ENCODE results near the gene ANKRD45. TPM values are rescaled to one million over a fixed set of nuclear protein-coding genes. Genes with fewer than 3 reads are reported as not detected.
"Not testable (repeated sequence)": the region's sequence is repeated elsewhere in the genome, so short reads cannot be mapped to it uniquely, and the experiment has no call there.

Gene ANKRD45
- total and polyA plus RNA-seq, 5 experiments from 2014 or later, result not detected

DNA sequence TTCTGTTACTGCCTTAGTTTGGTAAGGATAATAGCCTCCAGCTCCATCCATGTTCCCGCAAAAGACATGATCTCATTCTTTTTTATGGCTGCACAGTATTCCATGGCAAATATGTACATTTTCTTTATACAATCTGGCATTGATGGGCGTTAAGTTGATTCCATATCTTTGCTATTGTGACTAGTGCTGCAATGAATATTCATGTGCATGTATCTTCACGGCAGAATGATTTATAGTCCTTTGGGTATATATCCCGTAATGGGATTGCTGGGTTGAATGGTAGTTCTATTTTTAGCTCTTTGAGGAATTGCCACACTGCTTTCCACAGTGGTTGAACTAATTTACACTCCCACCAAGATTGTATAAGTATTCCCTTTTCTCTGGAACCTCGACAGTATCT, 78.5 kb downstream of the ANKRD45 start:
- H3K9me3 Mint-ChIP-seq, H3K4me1 Mint-ChIP-seq, ATAC-seq, DNase-seq, POLR2A ChIA-PET, H3K27me3 Mint-ChIP-seq, H3K4me3 Mint-ChIP-seq, H3K27ac Mint-ChIP-seq, H3K36me3 Mint-ChIP-seq: not testable (repeated sequence)

DNA sequence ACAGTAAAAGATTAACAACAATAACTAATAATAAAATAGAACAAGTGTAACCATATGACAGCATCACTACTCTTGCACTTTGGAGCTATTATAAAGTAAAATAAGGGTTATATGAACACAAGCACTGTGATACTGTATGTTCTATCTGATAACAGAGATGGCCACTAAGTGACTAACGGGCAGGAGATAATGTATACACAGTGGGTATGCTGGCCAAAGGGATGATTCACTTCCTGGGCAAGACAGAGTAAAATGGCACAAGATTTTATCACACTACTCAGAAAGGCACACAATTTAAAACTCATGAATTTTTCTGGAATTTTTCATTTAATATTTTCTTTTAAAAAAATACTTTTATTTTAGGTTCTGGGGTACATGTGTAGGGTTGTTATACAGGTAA, 79.1 kb downstream of the ANKRD45 start:
- POLR2A ChIA-PET, result no interaction called here
- ATAC-seq, result no peak

DNA sequence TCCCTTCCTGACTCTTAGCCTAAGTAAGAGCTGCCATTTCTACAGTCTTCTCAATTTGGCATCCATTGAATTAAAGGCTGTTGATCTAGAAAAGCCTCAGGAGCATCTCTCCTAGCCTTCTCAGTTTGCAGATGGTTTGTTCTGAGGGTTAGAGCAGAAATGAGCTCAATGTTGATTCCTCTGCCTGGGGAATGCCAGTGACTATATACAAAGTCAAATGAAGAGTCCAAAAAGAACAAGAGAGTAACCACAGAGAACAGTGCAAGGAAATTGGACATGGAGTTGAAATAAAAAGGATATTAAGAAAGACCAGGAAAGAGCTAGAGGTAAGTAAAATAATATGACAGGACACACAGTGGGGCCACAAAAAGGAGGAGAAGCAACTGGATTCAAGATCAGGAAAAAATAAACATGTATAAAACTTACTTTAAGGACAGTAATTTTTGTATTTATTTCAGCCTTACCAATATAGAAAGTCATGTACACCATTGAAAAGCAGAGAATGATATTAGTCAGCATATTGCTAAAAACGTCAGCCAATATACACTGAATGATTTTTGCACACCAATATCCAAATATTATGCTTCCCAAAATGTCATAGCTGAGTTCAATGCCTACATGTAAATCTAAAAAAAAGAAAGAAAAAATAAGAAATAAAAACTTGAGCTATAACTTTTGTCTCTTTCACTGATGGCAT, 88.1 kb downstream of the ANKRD45 start:
- H3K27ac Mint-ChIP-seq, result peak overlapping the region in 1 of 10 donors; percentile 17
- peaks cover 0 to 4% (median 0%) of the 10 kb centered on the region in 5 donors for H3K27me3 Mint-ChIP-seq
- H3K9me3 Mint-ChIP-seq, result no peaks in the 10 kb centered on the region
- no peak for DNase-seq
- POLR2A ChIA-PET, result no interaction called here
- H3K36me3 Mint-ChIP-seq, result no peaks in the 10 kb centered on the region
- H3K4me3 Mint-ChIP-seq, result no peak overlapping the region
- H3K4me1 Mint-ChIP-seq, result peaks cover 0 to 16% (median 0%) of the 10 kb centered on the region in 4 donors
- ATAC-seq, result no peak

More for the DNA sequence above, 79.1 kb downstream of the ANKRD45 start:
- Mint-ChIP-seq H3K27ac (no peak overlapping the region), H3K4me1 (no peaks in the 10 kb centered on the region), H3K9me3 (peaks cover 0 to 3% (median 0%) of the 10 kb centered on the region in 9 donors), H3K4me3 (no peak overlapping the region), H3K27me3 (peaks cover 0 to 4% (median 2%) of the 10 kb centered on the region in 5 donors), H3K36me3 (no peaks in the 10 kb centered on the region)
- no peak for DNase-seq

DNA sequence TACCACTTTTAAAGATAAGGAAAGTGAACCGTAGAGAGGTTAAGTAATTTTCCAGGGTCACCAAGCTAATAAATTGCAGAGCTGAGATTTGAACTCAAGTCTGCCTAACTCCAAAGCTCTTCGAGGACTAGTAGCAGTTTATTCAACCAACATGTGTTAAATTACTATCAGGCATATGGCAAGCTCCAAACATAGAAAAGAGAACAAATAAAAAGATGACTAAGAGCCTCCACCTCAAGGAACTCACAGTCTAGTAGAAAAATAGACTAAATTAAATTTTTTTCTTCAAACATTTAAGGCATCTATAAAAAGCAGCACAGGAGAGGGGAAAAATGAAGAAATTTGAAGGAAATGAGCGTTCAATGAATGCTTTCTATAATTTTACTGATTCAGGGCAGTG, 89.0 kb downstream of the ANKRD45 start:
- POLR2A ChIA-PET, result no interaction called here
- H3K27ac Mint-ChIP-seq, result no peak overlapping the region
- H3K4me3 Mint-ChIP-seq, result no peak overlapping the region
- no peaks in the 10 kb centered on the region for H3K9me3 Mint-ChIP-seq
- ATAC-seq (no peak), DNase-seq (no peak)
- H3K4me1 Mint-ChIP-seq, result peaks cover 0 to 16% (median 0%) of the 10 kb centered on the region in 4 donors
- no peaks in the 10 kb centered on the region for H3K36me3 Mint-ChIP-seq
- peaks cover 0 to 4% (median 0%) of the 10 kb centered on the region in 5 donors for H3K27me3 Mint-ChIP-seq

DNA sequence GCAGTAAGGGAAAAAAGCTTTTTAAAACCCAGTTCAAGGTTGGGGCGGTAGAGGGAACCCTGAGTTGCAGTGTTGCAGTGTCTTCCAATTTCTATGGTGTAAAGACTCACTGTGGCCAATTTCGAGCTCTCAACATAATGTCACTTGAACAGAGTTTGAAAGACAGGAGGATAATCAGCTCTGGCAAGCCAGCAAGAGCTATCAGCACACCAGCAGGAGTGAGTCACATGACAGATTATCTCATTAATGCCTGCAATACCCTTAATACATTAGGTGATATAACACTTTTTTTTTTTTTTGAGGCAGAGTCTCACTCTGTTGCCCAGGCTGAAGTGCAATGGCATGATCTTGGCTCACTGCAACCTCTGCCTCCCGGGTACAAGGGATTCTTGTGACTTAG, 89.6 kb downstream of the ANKRD45 start:
- no peak overlapping the region for H3K4me3 Mint-ChIP-seq
- DNase-seq (no peak), ATAC-seq (no peak)
- POLR2A ChIA-PET, result no interaction called here
- peaks cover 0 to 4% (median 0%) of the 10 kb centered on the region in 5 donors for H3K27me3 Mint-ChIP-seq
- H3K4me1 Mint-ChIP-seq, result peaks cover 0 to 16% (median 0%) of the 10 kb centered on the region in 4 donors
- H3K27ac Mint-ChIP-seq, result no peak overlapping the region
- no peaks in the 10 kb centered on the region for H3K9me3 Mint-ChIP-seq
- H3K36me3 Mint-ChIP-seq, result no peaks in the 10 kb centered on the region

DNA sequence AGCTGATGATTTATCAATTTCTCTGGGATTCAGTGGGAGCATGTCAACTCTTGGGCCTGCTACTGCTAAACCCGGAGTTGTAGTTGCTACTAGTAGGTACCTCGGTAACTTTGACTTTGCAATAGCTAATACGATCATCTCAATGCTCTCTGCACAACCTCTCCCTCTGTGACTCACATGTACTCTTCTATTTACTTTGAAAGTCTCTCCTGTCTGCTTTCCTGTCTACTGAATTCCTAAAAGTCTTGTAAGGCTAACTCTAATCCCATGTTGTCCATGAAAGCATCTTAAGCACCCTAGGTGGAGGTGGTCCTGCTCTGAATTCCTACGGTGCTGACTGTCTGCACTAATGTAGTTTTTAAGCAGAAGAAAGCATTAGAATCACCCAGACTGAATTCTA, 96.1 kb downstream of the ANKRD45 start:
- peaks cover 0 to 22% (median 6%) of the 10 kb centered on the region in 4 donors for H3K4me1 Mint-ChIP-seq
- ATAC-seq (no peak), DNase-seq (no peak)
- H3K27me3 Mint-ChIP-seq, result peaks cover 0 to 7% (median 0%) of the 10 kb centered on the region in 5 donors
- H3K4me3 Mint-ChIP-seq, result no peak overlapping the region
- H3K27ac Mint-ChIP-seq, result no peak overlapping the region
- H3K9me3 Mint-ChIP-seq, result peaks cover 0 to 2% (median 0%) of the 10 kb centered on the region in 9 donors
- H3K36me3 Mint-ChIP-seq, result peaks cover 0 to 2% (median under 1%) of the 10 kb centered on the region in 3 donors
- POLR2A ChIA-PET, result no interaction called here

DNA sequence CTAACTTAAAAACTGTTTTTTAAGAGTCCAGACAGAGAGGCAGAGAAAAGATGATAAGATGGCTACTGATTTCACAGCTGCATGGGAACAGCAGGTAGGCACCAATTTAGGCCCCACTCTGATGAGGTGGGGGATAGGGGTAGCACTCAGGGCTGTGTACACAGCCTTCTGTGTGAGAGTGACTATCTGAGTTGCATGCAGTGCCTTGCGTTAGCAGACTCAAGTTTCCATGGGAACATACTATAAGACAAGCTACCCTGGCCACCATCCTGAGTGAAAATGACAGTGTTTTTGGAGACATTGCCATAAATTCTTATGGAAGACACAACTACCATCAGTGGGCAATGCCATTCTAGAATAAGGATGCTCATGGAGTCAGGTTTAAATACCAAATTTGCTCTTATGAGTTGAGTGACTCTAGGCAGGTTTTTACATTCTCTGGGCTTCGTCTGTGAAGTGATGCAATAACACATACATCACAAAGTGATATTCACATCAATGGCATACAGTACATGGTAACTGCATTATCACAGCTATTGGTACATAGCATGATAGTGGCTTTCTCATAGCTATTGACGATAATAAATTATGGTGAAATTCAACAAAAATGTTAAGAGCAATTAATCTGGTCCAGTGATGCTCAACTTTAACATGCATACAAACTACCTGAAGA, 97.3 kb downstream of the ANKRD45 start:
- peaks cover 0 to 13% (median 5%) of the 10 kb centered on the region in 3 donors for H3K36me3 Mint-ChIP-seq
- peaks cover 0 to 16% (median 6%) of the 10 kb centered on the region in 4 donors for H3K4me1 Mint-ChIP-seq
- no peak overlapping the region for H3K27ac Mint-ChIP-seq
- H3K27me3 Mint-ChIP-seq, result peaks cover 0 to 7% (median 0%) of the 10 kb centered on the region in 5 donors
- no peak for ATAC-seq
- no peak overlapping the region for H3K4me3 Mint-ChIP-seq
- POLR2A ChIA-PET, result no interaction called here
- peaks cover 0 to 11% (median 3%) of the 10 kb centered on the region in 9 donors for H3K9me3 Mint-ChIP-seq
- no peak for DNase-seq

DNA sequence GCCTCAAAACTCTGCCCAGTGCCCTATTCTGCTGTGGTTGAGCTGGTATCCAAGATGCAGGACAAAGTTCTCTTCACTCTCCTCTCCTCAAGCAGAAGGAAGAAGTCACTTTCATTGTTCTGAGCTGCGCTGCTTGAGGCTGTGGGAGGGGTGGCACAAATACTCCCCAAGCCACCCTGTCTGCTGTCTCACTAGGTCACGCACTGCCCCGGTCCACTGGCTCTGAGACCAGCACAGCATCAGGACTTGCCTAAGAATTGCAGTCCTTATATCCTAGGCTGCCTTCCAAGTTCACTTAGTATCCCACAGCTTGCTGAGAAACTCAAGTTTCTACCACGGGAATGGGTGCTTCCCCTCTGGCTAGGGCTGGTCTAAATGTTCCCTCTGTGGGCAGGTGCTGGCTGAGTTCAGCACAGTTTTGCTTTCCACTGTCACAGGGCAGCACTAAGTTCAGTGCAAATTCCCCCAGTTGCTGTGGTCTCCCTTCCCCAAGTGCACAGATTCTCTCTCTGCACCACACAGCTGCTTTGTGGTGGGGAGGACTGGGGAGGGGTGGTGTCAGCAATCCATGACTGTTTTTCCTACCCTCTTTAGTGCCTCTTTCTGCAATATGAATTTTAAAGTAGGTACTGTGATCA, 99.2 kb downstream of the ANKRD45 start:
- H3K4me1 Mint-ChIP-seq, result peaks cover 0 to 16% (median 6%) of the 10 kb centered on the region in 4 donors
- POLR2A ChIA-PET, result no interaction called here
- peaks cover 0 to 27% (median 12%) of the 10 kb centered on the region in 9 donors for H3K9me3 Mint-ChIP-seq
- peak overlapping the region in 1 of 10 donors; percentile 10 for H3K4me3 Mint-ChIP-seq
- H3K27ac Mint-ChIP-seq, result peak overlapping the region in 5 of 10 donors; percentile 4 to 88 (median 43)
- no peak for DNase-seq
- peaks cover 0 to 23% (median 12%) of the 10 kb centered on the region in 3 donors for H3K36me3 Mint-ChIP-seq
- H3K27me3 Mint-ChIP-seq, result peaks cover 0 to 7% (median 0%) of the 10 kb centered on the region in 5 donors
- ATAC-seq, result peak in 1 of 2 donors; percentile 36

DNA sequence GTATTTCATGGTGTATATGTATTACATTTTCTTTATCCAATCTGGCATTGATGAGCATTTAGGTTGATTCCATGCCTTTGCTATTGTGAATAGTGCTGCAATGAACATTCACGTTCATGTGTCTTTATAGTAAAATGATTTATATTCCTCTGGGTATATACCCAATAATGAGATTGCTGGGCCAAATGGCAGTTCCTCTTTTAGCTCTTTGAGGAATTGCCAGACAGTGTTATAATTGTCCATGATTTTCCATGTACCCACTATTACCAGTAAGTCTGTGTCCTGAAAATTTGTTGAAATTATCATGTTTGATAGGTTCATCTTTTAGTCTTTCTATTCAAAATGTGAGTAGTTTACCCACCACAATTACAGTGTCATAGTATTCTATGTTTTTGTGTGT, 101.2 kb downstream of the ANKRD45 start:
- no peak for ATAC-seq
- POLR2A ChIA-PET, result no interaction called here
- DNase-seq, result no peak
- H3K9me3 Mint-ChIP-seq, result peaks cover 0 to 34% (median 14%) of the 10 kb centered on the region in 9 donors
- H3K36me3 Mint-ChIP-seq, result peaks cover 0 to 26% (median 12%) of the 10 kb centered on the region in 3 donors
- H3K27me3 Mint-ChIP-seq, result peaks cover 0 to 7% (median 0%) of the 10 kb centered on the region in 5 donors
- no peak overlapping the region for H3K27ac Mint-ChIP-seq
- peaks cover 0 to 16% (median 6%) of the 10 kb centered on the region in 4 donors for H3K4me1 Mint-ChIP-seq
- H3K4me3 Mint-ChIP-seq, result no peak overlapping the region

DNA sequence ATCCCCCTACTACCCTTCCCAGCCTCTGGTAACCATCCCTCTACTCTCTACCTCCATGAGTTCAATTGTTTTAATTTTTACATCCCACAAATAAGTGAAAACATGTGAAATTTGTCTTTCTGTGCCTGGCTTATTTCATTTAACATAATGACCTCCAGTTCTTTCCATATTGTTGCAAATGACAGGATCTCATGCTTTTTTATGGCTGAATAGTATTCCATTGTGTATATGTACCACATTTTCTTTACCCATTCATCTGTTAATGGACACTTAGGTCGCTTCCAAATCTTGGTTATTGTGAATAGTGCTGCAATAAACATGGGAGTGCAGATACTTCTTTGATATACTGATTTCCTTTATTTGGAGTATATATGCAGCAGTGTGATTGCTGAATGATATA, 105.8 kb downstream of the ANKRD45 start:
- ATAC-seq, result not testable (repeated sequence)
- peaks cover 0 to 35% (median 15%) of the 10 kb centered on the region in 9 donors for H3K9me3 Mint-ChIP-seq
- POLR2A ChIA-PET, result interaction anchor here (0.6 kb wide), 1 partner anchor 87 kb away, joined by 4 read pairs; the partner anchor contains the start of gene PRDX6

DNA sequence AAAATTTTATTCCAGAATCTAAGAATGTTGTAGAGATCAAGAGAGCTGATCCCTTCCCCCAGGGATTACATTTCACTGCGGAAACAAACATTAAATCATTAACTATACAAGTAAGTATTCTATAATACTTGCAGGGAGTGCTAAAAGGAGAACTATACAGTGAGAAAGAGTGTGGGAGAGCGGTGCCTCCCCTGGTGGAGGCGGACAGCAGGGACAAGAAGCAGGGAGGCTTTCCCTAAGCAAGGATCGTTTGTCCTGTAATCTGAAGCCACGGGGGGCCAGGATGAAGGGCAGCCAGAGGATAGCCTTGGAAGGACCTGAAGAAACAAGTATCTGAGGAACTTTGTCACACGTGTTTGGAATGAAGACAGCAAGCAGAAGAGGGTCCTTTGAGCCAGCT, 106.8 kb downstream of the ANKRD45 start:
- POLR2A ChIA-PET, result interaction anchor here (0.6 kb wide), 1 partner anchor 12 kb away, joined by 3 read pairs; no protein-coding TSS in a partner anchor
- Mint-ChIP-seq H3K4me1 (peaks cover 0 to 26% (median 5%) of the 10 kb centered on the region in 4 donors), H3K27me3 (peaks cover 0 to 2% (median 0%) of the 10 kb centered on the region in 5 donors), H3K36me3 (peaks cover 0 to 18% (median 10%) of the 10 kb centered on the region in 3 donors), H3K4me3 (no peak overlapping the region), H3K9me3 (peaks cover 0 to 29% (median 13%) of the 10 kb centered on the region in 9 donors), H3K27ac (peak overlapping the region in 3 of 10 donors; percentile 20 to 74 (median 66))
- ATAC-seq (no peak), DNase-seq (no peak)

More for the DNA sequence above, 105.8 kb downstream of the ANKRD45 start:
- H3K4me1 Mint-ChIP-seq, result peaks cover 0 to 15% (median 4%) of the 10 kb centered on the region in 4 donors
- peak overlapping the region in 1 of 10 donors; percentile 50 for H3K27ac Mint-ChIP-seq
- H3K36me3 Mint-ChIP-seq, result peaks cover 0 to 26% (median 10%) of the 10 kb centered on the region in 3 donors
- DNase-seq, H3K27me3 Mint-ChIP-seq, H3K4me3 Mint-ChIP-seq: not testable (repeated sequence)

DNA sequence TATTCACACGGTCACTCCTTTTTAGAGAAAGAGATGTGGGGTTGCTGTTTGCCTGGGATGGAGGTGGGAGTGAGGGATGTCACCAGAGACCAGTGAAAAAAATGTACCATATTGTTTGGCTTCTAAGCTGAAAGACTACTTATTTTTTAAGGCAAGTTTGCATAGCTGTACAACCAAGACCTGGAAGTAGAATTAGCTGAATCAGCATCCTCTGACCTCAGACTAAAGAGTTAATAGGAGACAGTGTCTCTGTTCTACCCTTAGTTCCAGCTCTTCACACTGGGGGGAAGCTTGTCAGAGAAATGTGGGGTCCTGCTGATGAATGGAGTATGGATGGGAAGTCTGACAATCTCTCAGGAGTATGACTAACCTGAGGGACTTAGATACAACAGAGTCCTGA, 108.4 kb downstream of the ANKRD45 start:
- POLR2A ChIA-PET, result no interaction called here
- H3K9me3 Mint-ChIP-seq, result peaks cover 0 to 14% (median 3%) of the 10 kb centered on the region in 9 donors
- ATAC-seq, result no peak
- H3K27me3 Mint-ChIP-seq, result peaks cover 0 to 2% (median 0%) of the 10 kb centered on the region in 5 donors
- peaks cover 0 to 4% (median 0%) of the 10 kb centered on the region in 3 donors for H3K36me3 Mint-ChIP-seq
- H3K4me3 Mint-ChIP-seq, result no peak overlapping the region
- H3K4me1 Mint-ChIP-seq, result peaks cover 0 to 26% (median 5%) of the 10 kb centered on the region in 4 donors
- H3K27ac Mint-ChIP-seq, result peak overlapping the region in 2 of 10 donors; percentile 40 to 71
- DNase-seq, result no peak
